ENCODE measurements around the gene SYT17. TPM values are rescaled to one million over a fixed set of nuclear protein-coding genes. Genes with fewer than 3 reads are reported as not detected.

Gene SYT17
- total RNA-seq, 1 experiment from 2014 or later, result 10.3 TPM

DNA sequence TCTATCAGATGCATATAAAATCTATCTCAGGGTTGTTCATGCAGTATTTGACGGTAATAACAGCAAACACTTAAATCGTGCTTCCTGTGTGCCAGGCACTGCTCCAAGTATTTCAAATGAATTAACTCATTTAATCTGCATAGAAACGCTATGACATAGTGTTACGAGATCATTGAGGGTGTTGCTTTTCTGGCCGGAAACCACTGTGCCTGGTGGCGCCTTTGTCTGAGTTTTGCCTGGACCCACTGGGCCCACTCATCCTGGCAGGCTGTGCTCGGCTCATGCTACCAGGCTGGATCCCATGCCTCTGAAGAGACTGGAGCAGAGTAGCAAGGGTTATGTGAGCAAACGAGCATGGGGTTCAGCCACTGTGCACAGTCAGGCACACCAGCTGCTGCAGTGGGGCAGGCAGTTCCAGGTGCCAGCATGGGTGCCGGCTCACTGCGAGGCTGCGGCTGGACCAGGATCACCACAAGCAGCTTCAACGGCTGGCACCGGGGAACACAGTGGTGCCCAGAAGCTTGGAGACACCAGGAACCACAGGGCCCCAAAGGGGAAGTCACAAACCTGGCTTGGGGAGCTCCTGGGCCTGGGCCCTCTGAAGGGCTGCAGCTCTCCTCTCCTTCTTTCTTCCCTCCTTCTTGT, 71.6 kb downstream of the SYT17 start:
- no peak overlapping the region for H2AFZ ChIP-seq (ENCODE audit: low read depth, low read length, poor library complexity, severe bottlenecking)
- RAD21 ChIA-PET (ENCODE audit: low non-redundant PET in 1 of 2, low total read pairs in 2 of 2, uncharacterized antibody in 2 of 2, unreplicated experiment in 2 of 2), result no interaction called here
- no peaks in the 10 kb centered on the region for H3K9me2 ChIP-seq (ENCODE audit: insufficient read depth)
- no peak for DNase-seq (ENCODE audit: low read depth, low spot score)
- H3K36me3 ChIP-seq (ENCODE audit: control insufficient read depth in 1 of 2, insufficient read depth in 2 of 2, low read length in 2 of 2), result no peaks in the 10 kb centered on the region
- no peaks in the 10 kb centered on the region for H3K79me2 ChIP-seq (ENCODE audit: insufficient read depth, low read length)
- no peak overlapping the region for H3K4me3 ChIP-seq (replicated peaks in 1 of 2; ENCODE audit: low read depth in 1 of 2, low read length in 2 of 2)
- H3K4me1 ChIP-seq (ENCODE audit: control insufficient read depth in 1 of 2, insufficient read depth in 2 of 2, low read length in 2 of 2), result no peaks in the 10 kb centered on the region
- BruUV-seq (replicated peaks), result no TSS peak
- no peak for ATAC-seq
- no peaks in the 10 kb centered on the region for H4K20me1 ChIP-seq (ENCODE audit: insufficient read depth)
- no peaks in the 10 kb centered on the region for H3K27me3 ChIP-seq (ENCODE audit: insufficient read depth, low read length)
- H3K4me2 ChIP-seq (ENCODE audit: low read length), result no peak overlapping the region
- intact Hi-C loops (cut with micrococcal nuclease), result no loop called here
- POLR2A ChIA-PET, result interaction anchor here (0.7 kb wide), 1 partner anchor 8 kb away, joined by 3 read pairs; no protein-coding TSS in a partner anchor
- H3K9me3 ChIP-seq (ENCODE audit: control insufficient read depth in 1 of 2, insufficient read depth in 1 of 2, low read depth in 1 of 2, low read length in 2 of 2), result peaks cover 0 to 14% of the 10 kb centered on the region in 2 experiments; a peak in 3 of 4 replicates
- no peak overlapping the region for H3K27ac ChIP-seq (ENCODE audit: low read depth, low read length)
- no peak overlapping the region for H3K9ac ChIP-seq (ENCODE audit: low read length)
- CTCF ChIA-PET, result no interaction called here
- TF ChIP-seq EGR1 (IDR thresholded peaks at IDR 0.05; ENCODE audit: low read depth) (no peak), CBX3 (IDR thresholded peaks at IDR 0.05; ENCODE audit: low read depth) (no peak), TCF7L2 (IDR thresholded peaks at IDR 0.05; ENCODE audit: borderline replicate concordance, extremely low read depth, insufficient read depth, insufficient read length) (no peak), EZH2phosphoT487 (IDR thresholded peaks at IDR 0.05; ENCODE audit: borderline replicate concordance) (no peak), EZH2 (IDR thresholded peaks at IDR 0.05) (no peak), SRF (IDR thresholded peaks at IDR 0.05; ENCODE audit: low read depth) (no peak), ZNF274 (IDR thresholded peaks at IDR 0.05; ENCODE audit: low read depth, low read length) (no peak), FOSL1 (IDR thresholded peaks at IDR 0.05; ENCODE audit: low read depth) (no peak), CEBPB (IDR thresholded peaks at IDR 0.05; ENCODE audit: low read depth) (no peak), JUND (IDR thresholded peaks at IDR 0.05) (no peak), ELF1 (IDR thresholded peaks at IDR 0.05; ENCODE audit: borderline replicate concordance, low read depth) (no peak), ZFX (IDR thresholded peaks at IDR 0.05) (no peak)
- TF ChIP-seq, protein P1, sequence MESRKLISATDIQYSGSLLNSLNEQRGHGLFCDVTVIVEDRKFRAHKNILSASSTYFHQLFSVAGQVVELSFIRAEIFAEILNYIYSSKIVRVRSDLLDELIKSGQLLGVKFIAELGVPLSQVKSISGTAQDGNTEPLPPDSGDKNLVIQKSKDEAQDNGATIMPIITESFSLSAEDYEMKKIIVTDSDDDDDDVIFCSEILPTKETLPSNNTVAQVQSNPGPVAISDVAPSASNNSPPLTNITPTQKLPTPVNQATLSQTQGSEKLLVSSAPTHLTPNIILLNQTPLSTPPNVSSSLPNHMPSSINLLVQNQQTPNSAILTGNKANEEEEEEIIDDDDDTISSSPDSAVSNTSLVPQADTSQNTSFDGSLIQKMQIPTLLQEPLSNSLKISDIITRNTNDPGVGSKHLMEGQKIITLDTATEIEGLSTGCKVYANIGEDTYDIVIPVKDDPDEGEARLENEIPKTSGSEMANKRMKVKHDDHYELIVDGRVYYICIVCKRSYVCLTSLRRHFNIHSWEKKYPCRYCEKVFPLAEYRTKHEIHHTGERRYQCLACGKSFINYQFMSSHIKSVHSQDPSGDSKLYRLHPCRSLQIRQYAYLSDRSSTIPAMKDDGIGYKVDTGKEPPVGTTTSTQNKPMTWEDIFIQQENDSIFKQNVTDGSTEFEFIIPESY (IDR thresholded peaks at IDR 0.05; ENCODE audit: extremely low read depth, insufficient replicate concordance, low read length), result no peak
- TF ChIP-seq, protein P2, sequence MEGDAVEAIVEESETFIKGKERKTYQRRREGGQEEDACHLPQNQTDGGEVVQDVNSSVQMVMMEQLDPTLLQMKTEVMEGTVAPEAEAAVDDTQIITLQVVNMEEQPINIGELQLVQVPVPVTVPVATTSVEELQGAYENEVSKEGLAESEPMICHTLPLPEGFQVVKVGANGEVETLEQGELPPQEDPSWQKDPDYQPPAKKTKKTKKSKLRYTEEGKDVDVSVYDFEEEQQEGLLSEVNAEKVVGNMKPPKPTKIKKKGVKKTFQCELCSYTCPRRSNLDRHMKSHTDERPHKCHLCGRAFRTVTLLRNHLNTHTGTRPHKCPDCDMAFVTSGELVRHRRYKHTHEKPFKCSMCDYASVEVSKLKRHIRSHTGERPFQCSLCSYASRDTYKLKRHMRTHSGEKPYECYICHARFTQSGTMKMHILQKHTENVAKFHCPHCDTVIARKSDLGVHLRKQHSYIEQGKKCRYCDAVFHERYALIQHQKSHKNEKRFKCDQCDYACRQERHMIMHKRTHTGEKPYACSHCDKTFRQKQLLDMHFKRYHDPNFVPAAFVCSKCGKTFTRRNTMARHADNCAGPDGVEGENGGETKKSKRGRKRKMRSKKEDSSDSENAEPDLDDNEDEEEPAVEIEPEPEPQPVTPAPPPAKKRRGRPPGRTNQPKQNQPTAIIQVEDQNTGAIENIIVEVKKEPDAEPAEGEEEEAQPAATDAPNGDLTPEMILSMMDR (IDR thresholded peaks at IDR 0.05 in 2 of 3, conservative IDR thresholded peaks at IDR 0.05 in 1 of 3; ENCODE audit: borderline replicate concordance in 1 of 3, insufficient read depth in 1 of 3, low read depth in 2 of 3, low read length in 2 of 3), result no peak
- TF ChIP-seq, protein P3, sequence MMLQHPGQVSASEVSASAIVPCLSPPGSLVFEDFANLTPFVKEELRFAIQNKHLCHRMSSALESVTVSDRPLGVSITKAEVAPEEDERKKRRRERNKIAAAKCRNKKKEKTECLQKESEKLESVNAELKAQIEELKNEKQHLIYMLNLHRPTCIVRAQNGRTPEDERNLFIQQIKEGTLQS (IDR thresholded peaks at IDR 0.05), result no peak
- TF ChIP-seq, protein P4, sequence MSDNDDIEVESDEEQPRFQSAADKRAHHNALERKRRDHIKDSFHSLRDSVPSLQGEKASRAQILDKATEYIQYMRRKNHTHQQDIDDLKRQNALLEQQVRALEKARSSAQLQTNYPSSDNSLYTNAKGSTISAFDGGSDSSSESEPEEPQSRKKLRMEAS (IDR thresholded peaks at IDR 0.05), result no peak
- TF ChIP-seq, protein P5, sequence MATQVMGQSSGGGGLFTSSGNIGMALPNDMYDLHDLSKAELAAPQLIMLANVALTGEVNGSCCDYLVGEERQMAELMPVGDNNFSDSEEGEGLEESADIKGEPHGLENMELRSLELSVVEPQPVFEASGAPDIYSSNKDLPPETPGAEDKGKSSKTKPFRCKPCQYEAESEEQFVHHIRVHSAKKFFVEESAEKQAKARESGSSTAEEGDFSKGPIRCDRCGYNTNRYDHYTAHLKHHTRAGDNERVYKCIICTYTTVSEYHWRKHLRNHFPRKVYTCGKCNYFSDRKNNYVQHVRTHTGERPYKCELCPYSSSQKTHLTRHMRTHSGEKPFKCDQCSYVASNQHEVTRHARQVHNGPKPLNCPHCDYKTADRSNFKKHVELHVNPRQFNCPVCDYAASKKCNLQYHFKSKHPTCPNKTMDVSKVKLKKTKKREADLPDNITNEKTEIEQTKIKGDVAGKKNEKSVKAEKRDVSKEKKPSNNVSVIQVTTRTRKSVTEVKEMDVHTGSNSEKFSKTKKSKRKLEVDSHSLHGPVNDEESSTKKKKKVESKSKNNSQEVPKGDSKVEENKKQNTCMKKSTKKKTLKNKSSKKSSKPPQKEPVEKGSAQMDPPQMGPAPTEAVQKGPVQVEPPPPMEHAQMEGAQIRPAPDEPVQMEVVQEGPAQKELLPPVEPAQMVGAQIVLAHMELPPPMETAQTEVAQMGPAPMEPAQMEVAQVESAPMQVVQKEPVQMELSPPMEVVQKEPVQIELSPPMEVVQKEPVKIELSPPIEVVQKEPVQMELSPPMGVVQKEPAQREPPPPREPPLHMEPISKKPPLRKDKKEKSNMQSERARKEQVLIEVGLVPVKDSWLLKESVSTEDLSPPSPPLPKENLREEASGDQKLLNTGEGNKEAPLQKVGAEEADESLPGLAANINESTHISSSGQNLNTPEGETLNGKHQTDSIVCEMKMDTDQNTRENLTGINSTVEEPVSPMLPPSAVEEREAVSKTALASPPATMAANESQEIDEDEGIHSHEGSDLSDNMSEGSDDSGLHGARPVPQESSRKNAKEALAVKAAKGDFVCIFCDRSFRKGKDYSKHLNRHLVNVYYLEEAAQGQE (IDR thresholded peaks at IDR 0.05; ENCODE audit: low read depth), result no peak
